Measurements from ENCODE around the gene ZFP1.

Gene ZFP1

GRCh38 chr16:75151798-75152197 is 3.5 kb downstream of the ZFP1 start:
- in situ Hi-C loops (cut with MboI; ENCODE audit: low sequenced_read_pairs, unreplicated experiment), result no loop called here
- DNase-seq (ENCODE audit: low spot score), result no peak
- TF ChIP-seq, protein P1, sequence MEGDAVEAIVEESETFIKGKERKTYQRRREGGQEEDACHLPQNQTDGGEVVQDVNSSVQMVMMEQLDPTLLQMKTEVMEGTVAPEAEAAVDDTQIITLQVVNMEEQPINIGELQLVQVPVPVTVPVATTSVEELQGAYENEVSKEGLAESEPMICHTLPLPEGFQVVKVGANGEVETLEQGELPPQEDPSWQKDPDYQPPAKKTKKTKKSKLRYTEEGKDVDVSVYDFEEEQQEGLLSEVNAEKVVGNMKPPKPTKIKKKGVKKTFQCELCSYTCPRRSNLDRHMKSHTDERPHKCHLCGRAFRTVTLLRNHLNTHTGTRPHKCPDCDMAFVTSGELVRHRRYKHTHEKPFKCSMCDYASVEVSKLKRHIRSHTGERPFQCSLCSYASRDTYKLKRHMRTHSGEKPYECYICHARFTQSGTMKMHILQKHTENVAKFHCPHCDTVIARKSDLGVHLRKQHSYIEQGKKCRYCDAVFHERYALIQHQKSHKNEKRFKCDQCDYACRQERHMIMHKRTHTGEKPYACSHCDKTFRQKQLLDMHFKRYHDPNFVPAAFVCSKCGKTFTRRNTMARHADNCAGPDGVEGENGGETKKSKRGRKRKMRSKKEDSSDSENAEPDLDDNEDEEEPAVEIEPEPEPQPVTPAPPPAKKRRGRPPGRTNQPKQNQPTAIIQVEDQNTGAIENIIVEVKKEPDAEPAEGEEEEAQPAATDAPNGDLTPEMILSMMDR (IDR thresholded peaks at IDR 0.05; ENCODE audit: borderline replicate concordance, control extremely low read depth, extremely low read depth, insufficient read depth, missing control alignments), result no peak

GRCh38 chr16:75152635-75153034 is 4.3 kb downstream of the ZFP1 start:
- in situ Hi-C loops (cut with MboI; ENCODE audit: low sequenced_read_pairs, unreplicated experiment), result no loop called here
- peak; percentile 40 for DNase-seq (ENCODE audit: low spot score)
- TF ChIP-seq, protein P1 (IDR thresholded peaks at IDR 0.05; ENCODE audit: borderline replicate concordance, control extremely low read depth, extremely low read depth, insufficient read depth, missing control alignments), result no peak

DNA sequence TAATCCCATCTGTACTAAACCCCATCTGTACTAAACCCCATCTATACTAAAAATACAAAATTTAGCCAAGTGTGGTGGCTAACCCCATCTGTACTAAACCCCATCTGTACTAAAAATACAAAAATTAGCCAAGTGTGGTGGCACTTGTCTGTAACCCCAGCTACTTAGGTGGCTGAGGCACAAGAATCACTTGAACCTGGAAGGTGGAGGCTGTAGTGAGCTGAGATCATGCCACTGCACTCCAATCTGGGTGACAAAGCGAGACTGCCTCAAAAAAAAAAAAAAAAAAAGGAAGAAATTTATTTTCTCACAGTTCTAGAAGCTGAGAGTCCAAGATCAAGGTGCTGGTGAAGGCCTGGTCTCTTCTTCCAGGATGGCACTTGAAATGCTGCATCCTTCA is 12.1 kb downstream of the ZFP1 start:
- TF ChIP-seq, protein P1 (IDR thresholded peaks at IDR 0.05; ENCODE audit: borderline replicate concordance, control extremely low read depth, extremely low read depth, insufficient read depth, missing control alignments), result no peak

DNA sequence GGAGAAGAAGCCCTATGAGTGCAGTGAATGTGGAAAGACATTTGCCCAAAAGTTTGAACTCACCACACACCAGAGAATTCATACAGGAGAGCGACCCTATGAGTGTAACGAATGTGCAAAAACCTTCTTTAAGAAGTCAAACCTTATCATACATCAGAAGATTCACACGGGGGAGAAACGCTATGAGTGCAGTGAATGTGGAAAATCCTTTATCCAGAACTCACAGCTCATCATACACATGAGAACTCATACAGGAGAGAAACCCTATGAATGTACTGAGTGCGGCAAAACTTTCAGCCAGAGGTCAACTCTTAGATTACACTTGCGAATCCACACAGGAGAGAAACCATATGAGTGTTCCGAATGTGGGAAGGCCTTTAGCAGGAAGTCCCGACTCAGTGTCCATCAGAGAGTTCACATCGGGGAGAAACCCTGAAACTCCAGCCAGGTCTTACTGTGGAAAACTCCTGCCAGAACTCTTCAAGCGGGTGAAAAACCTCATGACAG is 21.6 kb downstream of the ZFP1 start:
- no peak for DNase-seq (ENCODE audit: low spot score)
- TF ChIP-seq, protein P1 (IDR thresholded peaks at IDR 0.05; ENCODE audit: borderline replicate concordance, control extremely low read depth, extremely low read depth, insufficient read depth, missing control alignments), result no peak
- in situ Hi-C loops (cut with MboI; ENCODE audit: low sequenced_read_pairs, unreplicated experiment), result no loop called here

More for the DNA sequence above, 12.1 kb downstream of the ZFP1 start:
- in situ Hi-C loops (cut with MboI; ENCODE audit: low sequenced_read_pairs, unreplicated experiment), result no loop called here
- DNase-seq (ENCODE audit: low spot score), result no peak

GRCh38 chr16:75172578-75172977 is 24.3 kb downstream of the ZFP1 start:
- TF ChIP-seq, protein P1 (IDR thresholded peaks at IDR 0.05; ENCODE audit: borderline replicate concordance, control extremely low read depth, extremely low read depth, insufficient read depth, missing control alignments), result no peak
- in situ Hi-C loops (cut with MboI; ENCODE audit: low sequenced_read_pairs, unreplicated experiment), result no loop called here
- no peak for DNase-seq (ENCODE audit: low spot score)

DNA sequence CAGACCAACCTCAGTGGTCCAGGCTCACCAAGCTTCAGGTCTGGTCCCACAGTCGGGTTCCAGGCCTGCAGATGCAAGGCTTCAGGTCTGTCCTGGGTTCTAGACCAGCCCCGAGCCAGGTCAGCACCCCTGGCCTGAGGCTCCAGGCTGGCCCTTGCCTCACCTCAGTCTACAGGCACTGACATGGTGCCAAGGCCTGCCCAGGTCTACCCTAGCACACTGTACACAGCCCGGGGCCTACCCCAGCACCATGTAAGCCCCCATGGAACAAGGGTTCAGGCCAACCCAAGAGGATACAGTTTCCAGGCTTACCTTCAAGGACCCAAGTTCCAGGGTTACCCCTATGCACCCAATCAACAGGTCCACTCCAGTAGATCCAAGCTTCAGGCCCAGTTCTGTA is 26.8 kb downstream of the ZFP1 start:
- DNase-seq (ENCODE audit: low spot score), result no peak
- TF ChIP-seq, protein P1 (IDR thresholded peaks at IDR 0.05; ENCODE audit: borderline replicate concordance, control extremely low read depth, extremely low read depth, insufficient read depth, missing control alignments), result no peak
- in situ Hi-C loops (cut with MboI; ENCODE audit: low sequenced_read_pairs, unreplicated experiment), result no loop called here

DNA sequence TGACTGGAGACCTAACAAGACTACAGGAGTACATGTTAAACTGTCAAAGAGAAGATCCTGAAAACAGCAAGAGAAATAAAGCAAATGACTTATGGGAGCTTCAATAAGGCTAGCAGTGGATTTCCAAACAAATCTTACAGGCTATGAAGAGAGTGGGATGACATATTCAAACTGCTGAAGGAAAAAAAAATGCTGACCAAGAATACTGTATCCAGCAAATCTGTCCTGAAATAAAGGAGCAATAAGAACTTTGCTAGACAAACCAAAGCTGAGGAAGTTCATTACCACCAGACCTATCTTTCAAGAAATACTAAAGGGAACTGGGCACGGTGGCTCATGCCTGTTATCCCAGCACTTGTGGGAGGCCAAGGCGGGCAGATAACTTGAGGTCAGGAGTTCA is 28.6 kb downstream of the ZFP1 start:
- TF ChIP-seq, protein P1 (IDR thresholded peaks at IDR 0.05; ENCODE audit: borderline replicate concordance, control extremely low read depth, extremely low read depth, insufficient read depth, missing control alignments), result no peak
- in situ Hi-C loops (cut with MboI; ENCODE audit: low sequenced_read_pairs, unreplicated experiment), result no loop called here

More for the DNA sequence above, 28.6 kb downstream of the ZFP1 start:
- no peak for DNase-seq (ENCODE audit: low spot score)

Data from GM13976 (cell line).